Measurements from ENCODE around the gene ARHGAP15. TPM values are rescaled to one million over a fixed set of nuclear protein-coding genes. Genes with fewer than 3 reads are reported as not detected.

Gene ARHGAP15
- polyA plus RNA-seq, 1 donor, result 8.1 TPM

- no peak for DNase-seq (ENCODE audit: low read depth)
These were observed 39.9 kb downstream of the ARHGAP15 start for GRCh38 chr2:143169105-143169504.

GRCh38 chr2:143171817-143172216 is 42.6 kb downstream of the ARHGAP15 start:
- DNase-seq (ENCODE audit: low read depth), result no peak

GRCh38 chr2:143175438-143175837 is 46.2 kb downstream of the ARHGAP15 start:
- DNase-seq (ENCODE audit: low read depth), result no peak

GRCh38 chr2:143176606-143177005 is 47.4 kb downstream of the ARHGAP15 start:
- no peak for DNase-seq (ENCODE audit: low read depth)

- no peak for DNase-seq (ENCODE audit: low read depth)
These were observed 48.0 kb downstream of the ARHGAP15 start for GRCh38 chr2:143177096-143177786.

GRCh38 chr2:143181494-143181893 is 52.3 kb downstream of the ARHGAP15 start:
- no peak for DNase-seq (ENCODE audit: low read depth)

- no peak for DNase-seq (ENCODE audit: low read depth)
These were observed 53.4 kb downstream of the ARHGAP15 start for GRCh38 chr2:143182649-143183048.

- DNase-seq (ENCODE audit: low read depth), result no peak
These were observed 54.7 kb downstream of the ARHGAP15 start for GRCh38 chr2:143183804-143184463.

- no peak for DNase-seq (ENCODE audit: low read depth)
These were observed 57.7 kb downstream of the ARHGAP15 start for GRCh38 chr2:143186876-143187275.

GRCh38 chr2:143190431-143190830 is 61.2 kb downstream of the ARHGAP15 start:
- DNase-seq (ENCODE audit: low read depth), result no peak

- no peak for DNase-seq (ENCODE audit: low read depth)
These were observed 62.9 kb downstream of the ARHGAP15 start for GRCh38 chr2:143192106-143192505.

GRCh38 chr2:143192716-143193115 is 63.5 kb downstream of the ARHGAP15 start:
- DNase-seq (ENCODE audit: low read depth), result no peak

- no peak for DNase-seq (ENCODE audit: low read depth)
These were observed 63.9 kb downstream of the ARHGAP15 start for GRCh38 chr2:143193121-143193520.

GRCh38 chr2:143195511-143195910 is 66.3 kb downstream of the ARHGAP15 start:
- DNase-seq (ENCODE audit: low read depth), result no peak

GRCh38 chr2:143204062-143204461 is 74.8 kb downstream of the ARHGAP15 start:
- DNase-seq (ENCODE audit: low read depth), result no peak

- no peak for DNase-seq (ENCODE audit: low read depth)
These were observed 76.0 kb downstream of the ARHGAP15 start for GRCh38 chr2:143205106-143205764.

GRCh38 chr2:143209570-143210445 is 80.6 kb downstream of the ARHGAP15 start:
- DNase-seq (ENCODE audit: low read depth), result no peak

GRCh38 chr2:143210446-143210819 is 81.2 kb downstream of the ARHGAP15 start:
- DNase-seq (ENCODE audit: low read depth), result no peak

GRCh38 chr2:143217512-143218115 is 88.4 kb downstream of the ARHGAP15 start:
- no peak for DNase-seq (ENCODE audit: low read depth)

GRCh38 chr2:143218621-143219020 is 89.4 kb downstream of the ARHGAP15 start:
- DNase-seq (ENCODE audit: low read depth), result no peak

- DNase-seq (ENCODE audit: low read depth), result no peak
These were observed 90.0 kb downstream of the ARHGAP15 start for GRCh38 chr2:143219266-143219665.

GRCh38 chr2:143223556-143223955 is 94.3 kb downstream of the ARHGAP15 start:
- DNase-seq (ENCODE audit: low read depth), result no peak
